WTC11 (cell line): ENCODE measurements around the gene MYG1. TPM values are rescaled to one million over a fixed set of nuclear protein-coding genes. Genes with fewer than 3 reads are reported as not detected.

Experiments
- ATAC-seq: fragments of 200-7000 bp; cut with Tn5 transposase; 2 replicates; pipeline ENCODE4 v1.10.0; 2021; ENCODE audit warnings: mild to moderate bottlenecking, moderate library complexity
- CTCF ChIA-PET: fragments of 300-600 bp; sonication (Branson Sonifier 250); formaldehyde crosslinking; loops from one replicate; lab custom pipeline; 2021; ENCODE audit warnings: antibody characterized with exemption; lab: Charles Lee
- POLR2A ChIA-PET: fragments of 350-600 bp; sonication (Branson Sonifier 250); formaldehyde crosslinking; loops from one replicate; lab custom pipeline; 2021; ENCODE audit warnings: antibody characterized with exemption; lab: Charles Lee
- DNase-seq: peaks from one replicate; pipeline ENCODE4 v3.0.0; 2021; ENCODE audit warnings: low spot score
- H3K27ac Mint-ChIP-seq: 2 replicates; pipeline ENCODE4 v1.8.0; 2021; ENCODE audit warnings: mixed read lengths
- H3K27me3 Mint-ChIP-seq: 2 replicates; pipeline ENCODE4 v1.8.0; 2021; ENCODE audit warnings: low read depth, mild to moderate bottlenecking, moderate library complexity, mixed read lengths
- H3K36me3 Mint-ChIP-seq: 2 replicates; pipeline ENCODE4 v1.8.0; 2021; ENCODE audit warnings: mixed read lengths
- H3K4me1 Mint-ChIP-seq: 2 replicates; pipeline ENCODE4 v1.8.0; 2022; ENCODE audit warnings: mixed read lengths
- H3K4me3 Mint-ChIP-seq: 2 replicates; pipeline ENCODE4 v1.8.0; 2021; ENCODE audit warnings: mild to moderate bottlenecking, moderate library complexity, mixed read lengths
- H3K9me3 Mint-ChIP-seq: 2 replicates; pipeline ENCODE4 v1.8.0; 2021; ENCODE audit warnings: mixed read lengths
- FOXJ3 ChIP-seq: sonication (generic); formaldehyde crosslinking; IDR thresholded peaks from 2 replicates; pipeline ENCODE4 v1.9.0; 2021; ENCODE audit warnings: missing genetic modification reagents, mild to moderate bottlenecking, borderline replicate concordance
- FOXP1 ChIP-seq: sonication (generic); formaldehyde crosslinking; IDR thresholded peaks from 2 replicates; pipeline ENCODE4 v1.8.0; 2022; ENCODE audit warnings: missing genetic modification reagents, mild to moderate bottlenecking, moderate library complexity, borderline replicate concordance
- FOXP4 ChIP-seq: sonication (generic); formaldehyde crosslinking; IDR thresholded peaks from 2 replicates; pipeline ENCODE4 v1.8.0; 2022; ENCODE audit warnings: mild to moderate bottlenecking, missing genetic modification reagents
- IRF1 ChIP-seq: sonication (generic); formaldehyde crosslinking; IDR thresholded peaks from 2 replicates; pipeline ENCODE4 v1.8.0; 2023; ENCODE audit warnings: missing genetic modification reagents
- NFATC4 ChIP-seq: fragments of 250-450 bp; sonication (Bioruptor Pico); IDR thresholded peaks from 2 replicates; pipeline ENCODE4 v1.9.0; 2021; ENCODE audit warnings: mild to moderate bottlenecking
- NFE2L1 ChIP-seq: sonication (generic); formaldehyde crosslinking; IDR thresholded peaks from 2 replicates; pipeline ENCODE4 v1.8.1; 2023; ENCODE audit warnings: missing genetic modification reagents
- NFYB ChIP-seq: sonication (generic); formaldehyde crosslinking; conservative IDR thresholded peaks from 2 replicates; pipeline ENCODE4 v1.8.0; 2022; ENCODE audit warnings: low read depth, missing genetic modification reagents
- ZNF396 ChIP-seq: fragments of 250-450 bp; sonication (Bioruptor Pico); IDR thresholded peaks from 2 replicates; pipeline ENCODE4 v1.8.0; 2021; ENCODE audit warnings: mild to moderate bottlenecking, moderate library complexity, borderline replicate concordance
- ZNF416 ChIP-seq: fragments of 250-450 bp; sonication (Bioruptor Pico); IDR thresholded peaks from 2 replicates; pipeline ENCODE4 v1.9.0; 2021; ENCODE audit warnings: mild to moderate bottlenecking, inconsistent platforms
- total RNA-seq: library from RNA; stranded (reverse); gene quantifications from 3 replicates; pipeline ENCODE4 v1.2.3, GENCODE V29; 2021
- TF ChIP-seq, protein P1 (sequence below): sonication (generic); formaldehyde crosslinking; IDR thresholded peaks from 2 replicates; pipeline ENCODE4 v1.8.0; 2022; ENCODE audit warnings: mild to moderate bottlenecking, missing genetic modification reagents
- TF ChIP-seq, protein P2 (sequence below): sonication (generic); formaldehyde crosslinking; conservative IDR thresholded peaks from 2 replicates; pipeline ENCODE4 v1.8.1; 2022; ENCODE audit warnings: mild to moderate bottlenecking, missing genetic modification reagents
- TF ChIP-seq, protein P3 (sequence below): fragments of 250-450 bp; sonication (Bioruptor Pico); conservative IDR thresholded peaks from 2 replicates; pipeline ENCODE4 v1.9.0; 2021; ENCODE audit warnings: mild to moderate bottlenecking
- TF ChIP-seq, protein P4 (sequence below): sonication (generic); formaldehyde crosslinking; IDR thresholded peaks from 2 replicates; pipeline ENCODE4 v1.8.1; 2022; ENCODE audit warnings: mild to moderate bottlenecking, moderate library complexity, missing genetic modification reagents
- TF ChIP-seq, protein P5 (sequence below): fragments of 250-450 bp; sonication (Bioruptor Pico); IDR thresholded peaks from 2 replicates; pipeline ENCODE4 v1.9.0; 2021; ENCODE audit warnings: mild to moderate bottlenecking, borderline replicate concordance
- TF ChIP-seq, protein P6 (sequence below): sonication (generic); formaldehyde crosslinking; IDR thresholded peaks from 2 replicates; pipeline ENCODE4 v1.8.1; 2023; ENCODE audit warnings: mild to moderate bottlenecking, moderate library complexity, missing genetic modification reagents

MYG1 gene
- total RNA-seq, 1 experiment from 2014 or later, result 93.1 TPM

GRCh38 chr12:53290661-53291060, 8.8 kb upstream of the MYG1 start:
- Mint-ChIP-seq H3K36me3 (peaks cover 45% of the 10 kb centered on the region), H3K27me3 (no peaks in the 10 kb centered on the region)
- POLR2A ChIA-PET, result no interaction called here
- TF ChIP-seq, protein P1, sequence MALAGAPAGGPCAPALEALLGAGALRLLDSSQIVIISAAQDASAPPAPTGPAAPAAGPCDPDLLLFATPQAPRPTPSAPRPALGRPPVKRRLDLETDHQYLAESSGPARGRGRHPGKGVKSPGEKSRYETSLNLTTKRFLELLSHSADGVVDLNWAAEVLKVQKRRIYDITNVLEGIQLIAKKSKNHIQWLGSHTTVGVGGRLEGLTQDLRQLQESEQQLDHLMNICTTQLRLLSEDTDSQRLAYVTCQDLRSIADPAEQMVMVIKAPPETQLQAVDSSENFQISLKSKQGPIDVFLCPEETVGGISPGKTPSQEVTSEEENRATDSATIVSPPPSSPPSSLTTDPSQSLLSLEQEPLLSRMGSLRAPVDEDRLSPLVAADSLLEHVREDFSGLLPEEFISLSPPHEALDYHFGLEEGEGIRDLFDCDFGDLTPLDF (CRISPR knock-in tag), result no peak
- no peak for TF ChIP-seq FOXJ3
- no peak for TF ChIP-seq ZNF416
- TF ChIP-seq NFYB, result no peak
- TF ChIP-seq, all 79 proteins: peak for 0
- H3K4me3 Mint-ChIP-seq, result no peak overlapping the region
- ATAC-seq (no peak), DNase-seq (no peak)
- CTCF ChIA-PET, result interaction anchor here (1.5 to 15.2 kb wide), 4 partner anchors 22 to 93 kb away, joined by 3 to 161 read pairs (median 6); partner anchors contain the start of gene ESPL1
- H3K4me1 Mint-ChIP-seq, result peaks cover 3% of the 10 kb centered on the region
- H3K9me3 Mint-ChIP-seq, result no peaks in the 10 kb centered on the region
- no peak overlapping the region for H3K27ac Mint-ChIP-seq

GRCh38 chr12:53292426-53292825, 7.1 kb upstream of the MYG1 start:
- DNase-seq (no peak), ATAC-seq (no peak)
- no peak overlapping the region for H3K27ac Mint-ChIP-seq
- POLR2A ChIA-PET, result no interaction called here
- CTCF ChIA-PET, result interaction anchor here (0.6 to 15.2 kb wide), 3 partner anchors 29 to 79 kb away, joined by 3 to 161 read pairs (median 3); partner anchors contain the start of gene AAAS
- no peaks in the 10 kb centered on the region for H3K9me3 Mint-ChIP-seq
- H3K27me3 Mint-ChIP-seq, result no peaks in the 10 kb centered on the region
- TF ChIP-seq NFE2L1 (CRISPR knock-in tag) (no peak), ZNF396 (CRISPR knock-in tag) (no peak)
- TF ChIP-seq, protein P2, sequence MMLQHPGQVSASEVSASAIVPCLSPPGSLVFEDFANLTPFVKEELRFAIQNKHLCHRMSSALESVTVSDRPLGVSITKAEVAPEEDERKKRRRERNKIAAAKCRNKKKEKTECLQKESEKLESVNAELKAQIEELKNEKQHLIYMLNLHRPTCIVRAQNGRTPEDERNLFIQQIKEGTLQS (CRISPR knock-in tag), result no peak
- TF ChIP-seq, protein P3, sequence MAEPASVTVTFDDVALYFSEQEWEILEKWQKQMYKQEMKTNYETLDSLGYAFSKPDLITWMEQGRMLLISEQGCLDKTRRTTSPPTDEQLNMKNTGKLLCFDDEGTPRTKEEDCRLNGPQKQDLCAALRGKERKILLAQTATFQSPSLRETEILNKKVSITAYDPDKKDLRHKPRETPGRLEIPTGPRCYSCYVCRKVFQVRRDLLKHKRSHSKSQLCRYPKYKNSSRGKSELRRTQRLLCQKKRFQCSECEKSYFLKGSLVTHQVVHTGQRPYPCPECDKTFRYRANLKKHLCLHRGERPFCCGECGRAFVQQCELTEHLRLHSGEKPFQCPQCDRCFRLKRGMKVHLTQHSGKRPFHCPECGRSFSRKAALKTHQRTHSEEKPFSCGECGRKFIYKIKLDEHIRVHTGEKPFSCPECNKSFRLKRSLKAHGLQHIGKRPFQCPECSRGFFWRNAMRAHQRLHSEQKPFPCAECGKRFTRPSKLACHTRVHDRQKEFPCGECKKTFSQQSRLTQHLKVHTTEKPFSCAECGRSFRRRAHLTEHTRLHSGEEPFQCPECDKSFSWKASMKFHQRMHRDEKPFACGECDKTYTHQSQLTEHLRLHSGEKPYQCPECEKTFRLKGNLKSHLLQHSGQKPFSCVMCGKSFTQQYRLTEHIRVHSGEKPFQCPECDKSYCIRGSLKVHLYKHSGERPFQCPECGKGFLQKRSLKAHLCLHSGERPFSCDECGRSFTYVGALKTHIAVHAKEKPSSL (CRISPR knock-in tag), result no peak
- TF ChIP-seq, all 79 proteins: peak for 0
- Mint-ChIP-seq H3K4me1 (peaks cover 10% of the 10 kb centered on the region), H3K36me3 (peaks cover 43% of the 10 kb centered on the region), H3K4me3 (no peak overlapping the region)

- Mint-ChIP-seq H3K27me3 (no peaks in the 10 kb centered on the region), H3K4me1 (peaks cover 18% of the 10 kb centered on the region), H3K4me3 (peak within 1 kb of the TSS; percentile 99), H3K27ac (peak within 1 kb of the TSS; percentile 96), H3K36me3 (peaks cover 33% of the 10 kb centered on the region), H3K9me3 (no peaks in the 10 kb centered on the region)
- CTCF ChIA-PET, result interaction anchor here (0.7 to 15.2 kb wide), 32 partner anchors 9 to 248 kb away, joined by 3 to 161 read pairs (median 4); partner anchors contain the start of genes AAAS, CSAD, ESPL1 and TARBP2
- DNase-seq (peak; percentile 85), ATAC-seq (peak; percentile 85)
- POLR2A ChIA-PET, result interaction anchor here (0.6 to 2.3 kb wide), 8 partner anchors 26 to 136 kb away, joined by 3 to 19 read pairs (median 5); partner anchors contain the start of genes AAAS, CSAD, ESPL1 and SP1
- TF ChIP-seq, protein P4, sequence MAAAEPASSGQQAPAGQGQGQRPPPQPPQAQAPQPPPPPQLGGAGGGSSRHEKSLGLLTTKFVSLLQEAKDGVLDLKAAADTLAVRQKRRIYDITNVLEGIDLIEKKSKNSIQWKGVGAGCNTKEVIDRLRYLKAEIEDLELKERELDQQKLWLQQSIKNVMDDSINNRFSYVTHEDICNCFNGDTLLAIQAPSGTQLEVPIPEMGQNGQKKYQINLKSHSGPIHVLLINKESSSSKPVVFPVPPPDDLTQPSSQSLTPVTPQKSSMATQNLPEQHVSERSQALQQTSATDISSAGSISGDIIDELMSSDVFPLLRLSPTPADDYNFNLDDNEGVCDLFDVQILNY (CRISPR knock-in tag), result no peak
- TF ChIP-seq, protein P5, sequence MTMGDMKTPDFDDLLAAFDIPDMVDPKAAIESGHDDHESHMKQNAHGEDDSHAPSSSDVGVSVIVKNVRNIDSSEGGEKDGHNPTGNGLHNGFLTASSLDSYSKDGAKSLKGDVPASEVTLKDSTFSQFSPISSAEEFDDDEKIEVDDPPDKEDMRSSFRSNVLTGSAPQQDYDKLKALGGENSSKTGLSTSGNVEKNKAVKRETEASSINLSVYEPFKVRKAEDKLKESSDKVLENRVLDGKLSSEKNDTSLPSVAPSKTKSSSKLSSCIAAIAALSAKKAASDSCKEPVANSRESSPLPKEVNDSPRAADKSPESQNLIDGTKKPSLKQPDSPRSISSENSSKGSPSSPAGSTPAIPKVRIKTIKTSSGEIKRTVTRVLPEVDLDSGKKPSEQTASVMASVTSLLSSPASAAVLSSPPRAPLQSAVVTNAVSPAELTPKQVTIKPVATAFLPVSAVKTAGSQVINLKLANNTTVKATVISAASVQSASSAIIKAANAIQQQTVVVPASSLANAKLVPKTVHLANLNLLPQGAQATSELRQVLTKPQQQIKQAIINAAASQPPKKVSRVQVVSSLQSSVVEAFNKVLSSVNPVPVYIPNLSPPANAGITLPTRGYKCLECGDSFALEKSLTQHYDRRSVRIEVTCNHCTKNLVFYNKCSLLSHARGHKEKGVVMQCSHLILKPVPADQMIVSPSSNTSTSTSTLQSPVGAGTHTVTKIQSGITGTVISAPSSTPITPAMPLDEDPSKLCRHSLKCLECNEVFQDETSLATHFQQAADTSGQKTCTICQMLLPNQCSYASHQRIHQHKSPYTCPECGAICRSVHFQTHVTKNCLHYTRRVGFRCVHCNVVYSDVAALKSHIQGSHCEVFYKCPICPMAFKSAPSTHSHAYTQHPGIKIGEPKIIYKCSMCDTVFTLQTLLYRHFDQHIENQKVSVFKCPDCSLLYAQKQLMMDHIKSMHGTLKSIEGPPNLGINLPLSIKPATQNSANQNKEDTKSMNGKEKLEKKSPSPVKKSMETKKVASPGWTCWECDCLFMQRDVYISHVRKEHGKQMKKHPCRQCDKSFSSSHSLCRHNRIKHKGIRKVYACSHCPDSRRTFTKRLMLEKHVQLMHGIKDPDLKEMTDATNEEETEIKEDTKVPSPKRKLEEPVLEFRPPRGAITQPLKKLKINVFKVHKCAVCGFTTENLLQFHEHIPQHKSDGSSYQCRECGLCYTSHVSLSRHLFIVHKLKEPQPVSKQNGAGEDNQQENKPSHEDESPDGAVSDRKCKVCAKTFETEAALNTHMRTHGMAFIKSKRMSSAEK, result 0 out of 2 replicates have a peak, but pooled peaks have one; percentile 37
- TF ChIP-seq FOXP1, result peak; percentile 77
- TF ChIP-seq IRF1, result no peak
- TF ChIP-seq, protein P6, sequence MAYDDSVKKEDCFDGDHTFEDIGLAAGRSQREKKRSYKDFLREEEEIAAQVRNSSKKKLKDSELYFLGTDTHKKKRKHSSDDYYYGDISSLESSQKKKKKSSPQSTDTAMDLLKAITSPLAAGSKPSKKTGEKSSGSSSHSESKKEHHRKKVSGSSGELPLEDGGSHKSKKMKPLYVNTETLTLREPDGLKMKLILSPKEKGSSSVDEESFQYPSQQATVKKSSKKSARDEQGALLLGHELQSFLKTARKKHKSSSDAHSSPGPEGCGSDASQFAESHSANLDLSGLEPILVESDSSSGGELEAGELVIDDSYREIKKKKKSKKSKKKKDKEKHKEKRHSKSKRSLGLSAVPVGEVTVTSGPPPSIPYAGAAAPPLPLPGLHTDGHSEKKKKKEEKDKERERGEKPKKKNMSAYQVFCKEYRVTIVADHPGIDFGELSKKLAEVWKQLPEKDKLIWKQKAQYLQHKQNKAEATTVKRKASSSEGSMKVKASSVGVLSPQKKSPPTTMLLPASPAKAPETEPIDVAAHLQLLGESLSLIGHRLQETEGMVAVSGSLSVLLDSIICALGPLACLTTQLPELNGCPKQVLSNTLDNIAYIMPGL, result no peak
- TF ChIP-seq FOXP4 (CRISPR knock-in tag), result peak; percentile 15; the same call in 1 of the 2 replicates
- TF ChIP-seq NFATC4 (CRISPR knock-in tag), result no peak
Observed at GRCh38 chr12:53295070-53295890, 4.2 kb upstream of the MYG1 start, which contains the start of gene PFDN5. Gene PFDN5, plus strand, starts transcription at chr12:53295542. Its CDS starts 26 bp downstream, at chr12:53295568.
